GM21576 (cell line): Measurements from ENCODE around the gene TRPV6.

Experiments used
- ATAC-seq: cut with Tn5 transposase; IDR thresholded peaks from one replicate; pipeline ENCODE4 v1.9.1; 2021; ENCODE audit warnings: mild to moderate bottlenecking, moderate library complexity; ENCODE audit not compliant: unreplicated experiment

The TRPV6 gene

GRCh38 chr7:142855114-142855743 is 30.3 kb downstream of the TRPV6 start:
- ATAC-seq: no peak

DNA sequence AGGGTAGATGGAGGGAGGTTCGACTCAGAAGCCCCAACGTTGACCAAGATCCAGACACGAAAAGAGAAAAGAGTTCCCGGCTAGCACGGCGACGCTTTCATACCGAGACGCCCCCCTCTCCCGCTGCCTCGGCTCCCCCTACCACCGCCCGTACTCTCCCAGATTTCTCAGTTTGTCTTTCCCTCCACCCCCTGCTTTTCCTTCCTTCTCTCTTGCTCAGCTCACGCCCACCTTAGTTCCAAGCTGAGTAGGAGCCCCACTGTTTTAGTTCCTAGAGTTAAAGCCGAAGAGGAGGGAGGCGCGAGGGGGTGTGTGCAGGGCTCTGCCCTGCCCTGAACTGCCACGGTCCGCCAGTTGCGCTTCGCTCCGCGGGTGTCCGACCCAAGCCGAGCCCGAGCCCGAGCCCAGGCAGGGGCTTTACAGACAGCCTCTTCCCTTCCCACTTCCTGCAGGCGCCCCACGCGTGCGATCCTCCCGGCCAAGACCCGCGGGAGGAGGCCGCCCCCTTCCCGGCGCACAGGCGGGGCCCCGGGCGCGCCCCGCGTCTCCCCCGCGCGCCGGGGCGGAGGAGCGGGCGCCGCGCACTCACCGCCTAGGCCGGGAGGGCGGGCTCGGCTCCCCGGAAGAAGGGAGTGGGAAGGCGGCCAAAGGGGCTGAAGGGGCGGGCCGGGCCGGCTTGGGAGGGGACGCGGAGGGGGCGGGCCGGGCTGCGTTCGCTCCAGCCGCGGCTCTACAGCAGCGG is 31.0 kb downstream of the TRPV6 start, which contains the start of gene EPHB6:
EPHB6 (plus strand) TSS at position 705 of the 742 bp plus-strand sequence. CDS start 8,152 bp downstream, outside the sequence.
- peak; percentile 47 for ATAC-seq

DNA sequence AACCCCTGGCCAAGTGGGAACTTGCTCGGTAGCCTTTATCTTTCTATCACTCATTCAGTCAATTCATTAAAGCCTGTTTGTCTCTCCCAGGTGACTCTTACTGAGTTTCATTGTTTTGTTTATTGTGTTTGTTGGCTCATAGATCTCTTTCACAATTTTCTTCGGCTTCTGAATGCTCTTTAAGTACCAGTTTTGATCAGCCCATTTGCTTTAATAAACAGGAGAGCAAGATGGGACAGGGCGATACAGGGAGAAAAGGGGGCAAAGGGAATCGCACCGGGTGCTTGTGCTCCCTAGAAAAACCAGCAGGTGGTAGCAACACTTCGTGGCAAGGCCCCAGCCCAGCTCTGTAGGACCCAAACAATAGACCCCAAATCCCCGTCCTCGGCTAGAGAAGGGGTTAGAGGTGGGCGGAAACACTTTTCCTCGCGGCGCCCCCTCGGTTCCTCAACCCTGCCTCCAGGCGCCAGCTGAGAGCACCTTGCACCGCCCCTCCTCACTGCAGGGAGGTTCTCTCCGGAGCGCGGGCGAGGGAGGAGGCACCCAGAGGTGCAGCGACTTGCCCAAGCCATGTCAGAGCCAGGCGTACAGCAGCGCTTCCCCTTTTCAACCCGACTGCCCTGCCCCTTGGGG is 31.7 kb downstream of the TRPV6 start:
- ATAC-seq: peak; percentile 85

- no peak for ATAC-seq
Measured at GRCh38 chr7:142851919-142852318, 33.6 kb downstream of the TRPV6 start.

GRCh38 chr7:142851269-142851668 is 34.3 kb downstream of the TRPV6 start:
- no peak for ATAC-seq

DNA sequence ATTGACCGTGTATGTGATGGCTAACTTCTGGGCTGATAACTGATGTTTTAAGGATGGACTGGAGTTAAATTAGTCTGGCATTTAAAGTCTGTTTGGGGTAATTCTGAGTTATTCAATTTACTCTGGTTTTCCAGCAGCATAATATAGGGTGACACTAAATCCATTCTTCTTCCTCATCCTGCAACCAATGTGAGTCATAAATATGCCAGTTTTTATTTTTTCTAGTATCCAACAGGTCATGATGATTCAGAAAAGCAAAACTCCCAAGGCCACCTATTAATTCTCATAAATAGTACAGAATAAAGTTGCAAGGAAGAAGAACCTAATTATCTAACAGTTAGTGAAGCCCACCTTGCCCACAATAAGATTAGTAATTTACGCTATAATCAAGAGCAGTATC is 38.2 kb downstream of the TRPV6 start:
- ATAC-seq: no peak

DNA sequence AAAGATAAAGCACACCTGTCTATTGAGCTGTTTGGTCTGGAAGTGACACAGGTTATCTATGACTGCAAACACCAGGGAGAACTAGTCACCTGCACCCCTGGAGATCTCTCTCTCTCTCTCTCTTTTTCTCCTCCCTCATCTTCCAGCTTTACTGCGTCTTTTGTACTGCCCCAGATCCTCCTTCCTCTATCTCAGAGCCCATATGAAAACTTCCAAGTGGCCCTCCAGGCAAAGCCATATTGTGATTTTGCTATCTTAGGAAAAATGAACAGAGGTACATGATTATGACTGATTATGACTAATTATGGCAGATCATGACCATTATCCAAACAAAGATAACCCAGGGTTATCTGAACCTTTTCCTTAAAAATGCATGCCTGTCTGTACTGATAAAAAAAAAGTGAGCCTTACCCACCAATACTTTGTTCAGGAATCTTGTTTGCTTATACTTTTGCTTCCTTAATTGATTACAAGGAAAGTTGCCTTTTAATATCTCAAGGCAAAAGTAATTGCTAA is 43.2 kb downstream of the TRPV6 start:
- ATAC-seq: no peak

GRCh38 chr7:142838461-142839213 is 46.9 kb downstream of the TRPV6 start:
- no peak for ATAC-seq

- ATAC-seq: no peak
Measured at GRCh38 chr7:142836426-142836825, 49.1 kb downstream of the TRPV6 start.

DNA sequence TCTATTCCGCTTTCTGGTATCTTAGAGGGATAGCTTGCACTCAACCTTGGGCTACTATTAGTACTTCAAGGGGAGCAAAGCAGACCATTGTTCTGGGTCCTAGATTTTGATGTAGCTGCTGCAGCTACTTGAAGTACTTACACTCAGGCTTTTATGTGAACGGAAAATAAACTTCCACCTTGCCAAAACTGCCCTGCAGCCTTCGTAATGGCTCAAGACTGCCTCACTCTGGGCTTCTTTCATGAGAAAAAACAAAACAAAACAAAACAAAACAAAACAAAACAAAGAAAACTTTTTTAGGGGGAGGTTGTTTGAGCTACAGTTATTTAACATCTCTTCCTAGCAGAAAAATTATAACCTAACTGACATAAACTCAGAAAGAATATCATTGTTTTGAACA is 50.1 kb downstream of the TRPV6 start:
- no peak for ATAC-seq

- ATAC-seq: peak; percentile 88
Measured at GRCh38 chr7:142833174-142834048, 52.1 kb downstream of the TRPV6 start.

- ATAC-seq: no peak
Measured at GRCh38 chr7:142832417-142832816, 53.1 kb downstream of the TRPV6 start.

GRCh38 chr7:142827951-142828500 is 57.5 kb downstream of the TRPV6 start:
- ATAC-seq: no peak

GRCh38 chr7:142822714-142823113 is 62.8 kb downstream of the TRPV6 start:
- ATAC-seq: no peak
